Stimulated activated memory B cell treated with anti-CD40 and anti-IgM and Interleukin-4, amounts not matched to agents 10 μg/mL and 1 μg/mL and 100 μg/mL, for 72 hours (primary cell): ENCODE results near the gene CELF4.

Source experiments
- ATAC-seq: fragments of 150-1000 bp; cut with Tn5 transposase; 2 replicates; pipeline ENCODE4 v1.10.0; 2021
- H3K27ac Mint-ChIP-seq: one replicate; pipeline ENCODE4 v1.8.0; 2022; ENCODE audit warnings: mild to moderate bottlenecking, mixed read lengths
- H3K27me3 Mint-ChIP-seq: one replicate; pipeline ENCODE4 v1.8.0; 2022; ENCODE audit warnings: mixed read lengths
- H3K36me3 Mint-ChIP-seq: one replicate; pipeline ENCODE4 v1.8.0; 2022; ENCODE audit warnings: mixed read lengths
- H3K4me1 Mint-ChIP-seq: one replicate; pipeline ENCODE4 v1.8.0; 2022; ENCODE audit warnings: mixed read lengths
- H3K4me3 Mint-ChIP-seq: one replicate; pipeline ENCODE4 v1.8.0; 2022; ENCODE audit warnings: mild to moderate bottlenecking, moderate library complexity, mixed read lengths
- H3K9me3 Mint-ChIP-seq: one replicate; pipeline ENCODE4 v1.8.0; 2022; ENCODE audit warnings: mixed read lengths

The CELF4 gene

GRCh38 chr18:37392648-37393047 lies 172.9 kb downstream of the CELF4 start:
- Mint-ChIP-seq H3K36me3 (no peaks in the 10 kb centered on the region), H3K4me3 (no peak overlapping the region), H3K4me1 (peaks cover 23% of the 10 kb centered on the region), H3K27ac (no peak overlapping the region), H3K27me3 (peaks cover 73% of the 10 kb centered on the region), H3K9me3 (no peaks in the 10 kb centered on the region)
- ATAC-seq, result no peak

- Mint-ChIP-seq H3K4me1 (peaks cover 23% of the 10 kb centered on the region), H3K9me3 (no peaks in the 10 kb centered on the region), H3K27ac (no peak overlapping the region), H3K36me3 (no peaks in the 10 kb centered on the region), H3K27me3 (peaks cover 73% of the 10 kb centered on the region), H3K4me3 (no peak overlapping the region)
- peak; percentile 79 for ATAC-seq
Measured at GRCh38 chr18:37391698-37392548, 173.7 kb downstream of the CELF4 start.

GRCh38 chr18:37391156-37391555 lies 174.4 kb downstream of the CELF4 start:
- peaks cover 71% of the 10 kb centered on the region for H3K27me3 Mint-ChIP-seq
- peaks cover 23% of the 10 kb centered on the region for H3K4me1 Mint-ChIP-seq
- no peak for ATAC-seq
- no peak overlapping the region for H3K27ac Mint-ChIP-seq
- no peak overlapping the region for H3K4me3 Mint-ChIP-seq
- H3K36me3 Mint-ChIP-seq, result no peaks in the 10 kb centered on the region
- H3K9me3 Mint-ChIP-seq, result no peaks in the 10 kb centered on the region

GRCh38 chr18:37390687-37391086 lies 174.9 kb downstream of the CELF4 start:
- ATAC-seq, result no peak
- Mint-ChIP-seq H3K9me3 (no peaks in the 10 kb centered on the region), H3K36me3 (no peaks in the 10 kb centered on the region), H3K27ac (no peak overlapping the region), H3K4me1 (peaks cover 23% of the 10 kb centered on the region), H3K4me3 (no peak overlapping the region), H3K27me3 (peaks cover 67% of the 10 kb centered on the region)

- H3K27me3 Mint-ChIP-seq, result peaks cover 58% of the 10 kb centered on the region
Measured at GRCh38 chr18:37389684-37390368, 175.8 kb downstream of the CELF4 start.

GRCh38 chr18:37389041-37389440 lies 176.6 kb downstream of the CELF4 start:
- Mint-ChIP-seq H3K36me3 (no peaks in the 10 kb centered on the region), H3K4me3 (no peak overlapping the region), H3K9me3 (no peaks in the 10 kb centered on the region), H3K27me3 (peaks cover 54% of the 10 kb centered on the region), H3K27ac (no peak overlapping the region), H3K4me1 (peaks cover 16% of the 10 kb centered on the region)
- ATAC-seq, result no peak

More at GRCh38 chr18:37389684-37390368, 175.8 kb downstream of the CELF4 start:
- ATAC-seq, result no peak
- peaks cover 18% of the 10 kb centered on the region for H3K4me1 Mint-ChIP-seq
- H3K9me3 Mint-ChIP-seq, result no peaks in the 10 kb centered on the region
- H3K27ac Mint-ChIP-seq, result no peak overlapping the region
- no peaks in the 10 kb centered on the region for H3K36me3 Mint-ChIP-seq
- no peak overlapping the region for H3K4me3 Mint-ChIP-seq

- no peak overlapping the region for H3K4me3 Mint-ChIP-seq
- no peak overlapping the region for H3K27ac Mint-ChIP-seq
- H3K4me1 Mint-ChIP-seq, result peaks cover 14% of the 10 kb centered on the region
- no peak for ATAC-seq
- H3K27me3 Mint-ChIP-seq, result peaks cover 50% of the 10 kb centered on the region
- no peaks in the 10 kb centered on the region for H3K36me3 Mint-ChIP-seq
- no peaks in the 10 kb centered on the region for H3K9me3 Mint-ChIP-seq
Measured at GRCh38 chr18:37388413-37388812, 177.2 kb downstream of the CELF4 start.

GRCh38 chr18:37385846-37386778 lies 179.5 kb downstream of the CELF4 start:
- H3K36me3 Mint-ChIP-seq, result no peaks in the 10 kb centered on the region
- H3K4me3 Mint-ChIP-seq, result no peak overlapping the region
- H3K27ac Mint-ChIP-seq, result no peak overlapping the region
- H3K4me1 Mint-ChIP-seq, result no peaks in the 10 kb centered on the region
- H3K27me3 Mint-ChIP-seq, result peaks cover 31% of the 10 kb centered on the region
- no peaks in the 10 kb centered on the region for H3K9me3 Mint-ChIP-seq
- no peak for ATAC-seq

- H3K27ac Mint-ChIP-seq, result no peak overlapping the region
- peaks cover 9% of the 10 kb centered on the region for H3K9me3 Mint-ChIP-seq
Measured at GRCh38 chr18:37383846-37384595, 181.6 kb downstream of the CELF4 start.

GRCh38 chr18:37383036-37383785 lies 182.4 kb downstream of the CELF4 start:
- H3K4me3 Mint-ChIP-seq, result no peak overlapping the region

More at GRCh38 chr18:37383846-37384595, 181.6 kb downstream of the CELF4 start:
- H3K4me1 Mint-ChIP-seq, result no peaks in the 10 kb centered on the region
- H3K4me3 Mint-ChIP-seq, result no peak overlapping the region
- no peaks in the 10 kb centered on the region for H3K36me3 Mint-ChIP-seq
- peaks cover 10% of the 10 kb centered on the region for H3K27me3 Mint-ChIP-seq
- no peak for ATAC-seq

GRCh38 chr18:37381554-37381953 lies 184.0 kb downstream of the CELF4 start:
- Mint-ChIP-seq H3K4me3 (no peak overlapping the region), H3K27me3 (peaks cover 13% of the 10 kb centered on the region), H3K36me3 (no peaks in the 10 kb centered on the region), H3K9me3 (peaks cover 9% of the 10 kb centered on the region), H3K4me1 (no peaks in the 10 kb centered on the region), H3K27ac (no peak overlapping the region)
- no peak for ATAC-seq

More at GRCh38 chr18:37383036-37383785, 182.4 kb downstream of the CELF4 start:
- Mint-ChIP-seq H3K9me3 (peaks cover 9% of the 10 kb centered on the region), H3K36me3 (no peaks in the 10 kb centered on the region), H3K27ac (no peak overlapping the region), H3K4me1 (no peaks in the 10 kb centered on the region), H3K27me3 (peaks cover 4% of the 10 kb centered on the region)
- no peak for ATAC-seq

GRCh38 chr18:37380546-37381110 lies 185.0 kb downstream of the CELF4 start:
- Mint-ChIP-seq H3K9me3 (peaks cover 9% of the 10 kb centered on the region), H3K27me3 (peaks cover 19% of the 10 kb centered on the region), H3K27ac (no peak overlapping the region), H3K4me1 (no peaks in the 10 kb centered on the region), H3K4me3 (no peak overlapping the region), H3K36me3 (no peaks in the 10 kb centered on the region)
- ATAC-seq, result no peak

GRCh38 chr18:37378336-37379010 lies 187.1 kb downstream of the CELF4 start:
- Mint-ChIP-seq H3K27ac (no peak overlapping the region), H3K9me3 (peaks cover 9% of the 10 kb centered on the region), H3K4me3 (no peak overlapping the region), H3K4me1 (no peaks in the 10 kb centered on the region), H3K27me3 (peaks cover 19% of the 10 kb centered on the region), H3K36me3 (no peaks in the 10 kb centered on the region)
- ATAC-seq, result no peak
